ENCODE results near the gene TTLL11. TPM values are rescaled to one million over a fixed set of nuclear protein-coding genes. Genes with fewer than 3 reads are reported as not detected.
"Not testable (repeated sequence)": the region's sequence is repeated elsewhere in the genome, so short reads cannot be mapped to it uniquely, and the experiment has no call there.

Gene TTLL11
- total and polyA plus RNA-seq, 4 donors, result 1.4 to 4.5 (median 3.6) TPM

GRCh38 chr9:121895358-121895757 is 197.8 kb downstream of the TTLL11 start:
- whole genome bisulfite sequencing, result 86% methylated on average over 7 of the region's 7 CpGs
- H3K27ac ChIP-seq (ENCODE audit: low read depth in 1 of 2, low read length in 2 of 2), result no peak overlapping the region
- no peak overlapping the region for H3K4me3 ChIP-seq (ENCODE audit: low read depth in 1 of 3, low read length in 3 of 3)
- H3K4me1 ChIP-seq (ENCODE audit: control insufficient read depth in 4 of 4, insufficient read depth in 4 of 4, low read length in 3 of 4), result no peaks in the 10 kb centered on the region
- H3K9ac ChIP-seq (ENCODE audit: low read depth in 1 of 2, low read length in 2 of 2), result no peak overlapping the region
- H3K27me3 ChIP-seq (ENCODE audit: control insufficient read depth in 4 of 4, insufficient read depth in 4 of 4, low read length in 3 of 4), result no peaks in the 10 kb centered on the region
- TF ChIP-seq CTCF (IDR thresholded peaks at IDR 0.05; ENCODE audit: low read depth, low read length, missing input control) (no peak), EGR1 (IDR thresholded peaks at IDR 0.05; ENCODE audit: low read depth in 2 of 2) (no peak), RAD21 (IDR thresholded peaks at IDR 0.05) (no peak), FOXA2 (IDR thresholded peaks at IDR 0.05) (no peak), HNF4G (IDR thresholded peaks at IDR 0.05) (no peak)
- TF ChIP-seq, protein P1, sequence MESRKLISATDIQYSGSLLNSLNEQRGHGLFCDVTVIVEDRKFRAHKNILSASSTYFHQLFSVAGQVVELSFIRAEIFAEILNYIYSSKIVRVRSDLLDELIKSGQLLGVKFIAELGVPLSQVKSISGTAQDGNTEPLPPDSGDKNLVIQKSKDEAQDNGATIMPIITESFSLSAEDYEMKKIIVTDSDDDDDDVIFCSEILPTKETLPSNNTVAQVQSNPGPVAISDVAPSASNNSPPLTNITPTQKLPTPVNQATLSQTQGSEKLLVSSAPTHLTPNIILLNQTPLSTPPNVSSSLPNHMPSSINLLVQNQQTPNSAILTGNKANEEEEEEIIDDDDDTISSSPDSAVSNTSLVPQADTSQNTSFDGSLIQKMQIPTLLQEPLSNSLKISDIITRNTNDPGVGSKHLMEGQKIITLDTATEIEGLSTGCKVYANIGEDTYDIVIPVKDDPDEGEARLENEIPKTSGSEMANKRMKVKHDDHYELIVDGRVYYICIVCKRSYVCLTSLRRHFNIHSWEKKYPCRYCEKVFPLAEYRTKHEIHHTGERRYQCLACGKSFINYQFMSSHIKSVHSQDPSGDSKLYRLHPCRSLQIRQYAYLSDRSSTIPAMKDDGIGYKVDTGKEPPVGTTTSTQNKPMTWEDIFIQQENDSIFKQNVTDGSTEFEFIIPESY (IDR thresholded peaks at IDR 0.05), result no peak
- TF ChIP-seq, protein P2, sequence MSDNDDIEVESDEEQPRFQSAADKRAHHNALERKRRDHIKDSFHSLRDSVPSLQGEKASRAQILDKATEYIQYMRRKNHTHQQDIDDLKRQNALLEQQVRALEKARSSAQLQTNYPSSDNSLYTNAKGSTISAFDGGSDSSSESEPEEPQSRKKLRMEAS (IDR thresholded peaks at IDR 0.05), result no peak
- TF ChIP-seq, protein P3, sequence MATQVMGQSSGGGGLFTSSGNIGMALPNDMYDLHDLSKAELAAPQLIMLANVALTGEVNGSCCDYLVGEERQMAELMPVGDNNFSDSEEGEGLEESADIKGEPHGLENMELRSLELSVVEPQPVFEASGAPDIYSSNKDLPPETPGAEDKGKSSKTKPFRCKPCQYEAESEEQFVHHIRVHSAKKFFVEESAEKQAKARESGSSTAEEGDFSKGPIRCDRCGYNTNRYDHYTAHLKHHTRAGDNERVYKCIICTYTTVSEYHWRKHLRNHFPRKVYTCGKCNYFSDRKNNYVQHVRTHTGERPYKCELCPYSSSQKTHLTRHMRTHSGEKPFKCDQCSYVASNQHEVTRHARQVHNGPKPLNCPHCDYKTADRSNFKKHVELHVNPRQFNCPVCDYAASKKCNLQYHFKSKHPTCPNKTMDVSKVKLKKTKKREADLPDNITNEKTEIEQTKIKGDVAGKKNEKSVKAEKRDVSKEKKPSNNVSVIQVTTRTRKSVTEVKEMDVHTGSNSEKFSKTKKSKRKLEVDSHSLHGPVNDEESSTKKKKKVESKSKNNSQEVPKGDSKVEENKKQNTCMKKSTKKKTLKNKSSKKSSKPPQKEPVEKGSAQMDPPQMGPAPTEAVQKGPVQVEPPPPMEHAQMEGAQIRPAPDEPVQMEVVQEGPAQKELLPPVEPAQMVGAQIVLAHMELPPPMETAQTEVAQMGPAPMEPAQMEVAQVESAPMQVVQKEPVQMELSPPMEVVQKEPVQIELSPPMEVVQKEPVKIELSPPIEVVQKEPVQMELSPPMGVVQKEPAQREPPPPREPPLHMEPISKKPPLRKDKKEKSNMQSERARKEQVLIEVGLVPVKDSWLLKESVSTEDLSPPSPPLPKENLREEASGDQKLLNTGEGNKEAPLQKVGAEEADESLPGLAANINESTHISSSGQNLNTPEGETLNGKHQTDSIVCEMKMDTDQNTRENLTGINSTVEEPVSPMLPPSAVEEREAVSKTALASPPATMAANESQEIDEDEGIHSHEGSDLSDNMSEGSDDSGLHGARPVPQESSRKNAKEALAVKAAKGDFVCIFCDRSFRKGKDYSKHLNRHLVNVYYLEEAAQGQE (IDR thresholded peaks at IDR 0.05), result no peak
- DNase-seq (ENCODE audit: low spot score), result no peak
- H3K9me3 ChIP-seq (ENCODE audit: control insufficient read depth in 4 of 4, low read length in 3 of 4), result peaks cover 0 to 3% (median 0%) of the 10 kb centered on the region in 4 donors
- no peaks in the 10 kb centered on the region for H3K36me3 ChIP-seq (ENCODE audit: control insufficient read depth in 4 of 4, insufficient read depth in 3 of 4, low read depth in 1 of 4, low read length in 3 of 4)

DNA sequence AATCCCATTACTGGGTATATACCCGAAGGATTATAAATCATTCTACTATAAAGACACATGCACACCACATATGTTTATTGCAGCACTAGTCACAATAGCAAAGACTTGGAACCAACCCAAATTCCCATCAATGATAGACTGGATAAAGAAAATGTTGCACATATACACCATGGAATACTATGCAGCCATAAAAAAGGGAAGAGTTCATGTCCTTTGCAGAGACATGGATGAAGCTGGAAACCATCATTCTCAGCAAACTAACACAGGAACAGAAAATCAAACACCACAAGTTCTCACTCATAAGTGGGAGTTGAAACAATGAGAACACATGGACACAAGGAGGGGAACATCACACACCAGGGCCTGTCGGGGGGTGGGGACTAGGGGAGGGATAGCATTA is 198.7 kb downstream of the TTLL11 start:
- not testable (repeated sequence) for H3K9ac ChIP-seq (ENCODE audit: low read depth in 1 of 2, low read length in 2 of 2); H3K4me3 ChIP-seq (ENCODE audit: low read depth in 1 of 3, low read length in 3 of 3); H3K27ac ChIP-seq (ENCODE audit: low read depth in 1 of 2, low read length in 2 of 2); H3K4me1 ChIP-seq (ENCODE audit: control insufficient read depth in 4 of 4, insufficient read depth in 4 of 4, low read length in 3 of 4); H3K36me3 ChIP-seq (ENCODE audit: control insufficient read depth in 4 of 4, insufficient read depth in 3 of 4, low read depth in 1 of 4, low read length in 3 of 4); H3K27me3 ChIP-seq (ENCODE audit: control insufficient read depth in 4 of 4, insufficient read depth in 4 of 4, low read length in 3 of 4); DNase-seq (ENCODE audit: low spot score); H3K9me3 ChIP-seq (ENCODE audit: control insufficient read depth in 4 of 4, low read length in 3 of 4)
- 92% methylated on average over 2 of the region's 2 CpGs for WGBS

- H3K9ac ChIP-seq (ENCODE audit: low read depth in 1 of 2, low read length in 2 of 2), result no peak overlapping the region
Measured at GRCh38 chr9:121893786-121894185, 199.3 kb downstream of the TTLL11 start.

More at GRCh38 chr9:121893786-121894185, 199.3 kb downstream of the TTLL11 start:
- WGBS, result 87% methylated on average over 3 of the region's 3 CpGs
- DNase-seq (ENCODE audit: low spot score), result no peak
- TF ChIP-seq NR2F2 (IDR thresholded peaks at IDR 0.05), result no peak
- TF ChIP-seq SP1 (IDR thresholded peaks at IDR 0.05), result no peak
- TF ChIP-seq, protein P1 (IDR thresholded peaks at IDR 0.05), result no peak
- TF ChIP-seq, protein P4, sequence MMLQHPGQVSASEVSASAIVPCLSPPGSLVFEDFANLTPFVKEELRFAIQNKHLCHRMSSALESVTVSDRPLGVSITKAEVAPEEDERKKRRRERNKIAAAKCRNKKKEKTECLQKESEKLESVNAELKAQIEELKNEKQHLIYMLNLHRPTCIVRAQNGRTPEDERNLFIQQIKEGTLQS (IDR thresholded peaks at IDR 0.05), result no peak
- TF ChIP-seq RAD21 (IDR thresholded peaks at IDR 0.05), result no peak
- TF ChIP-seq HNF4A (conservative IDR thresholded peaks at IDR 0.05), result no peak
- TF ChIP-seq TAF1 (conservative IDR thresholded peaks at IDR 0.05), result no peak
- no peak for TF ChIP-seq YY1 (IDR thresholded peaks at IDR 0.05)
- Histone ChIP-seq H3K27ac (ENCODE audit: low read depth in 1 of 2, low read length in 2 of 2) (no peak overlapping the region), H3K4me1 (ENCODE audit: control insufficient read depth in 4 of 4, insufficient read depth in 4 of 4, low read length in 3 of 4) (no peaks in the 10 kb centered on the region), H3K9me3 (ENCODE audit: control insufficient read depth in 4 of 4, low read length in 3 of 4) (no peaks in the 10 kb centered on the region), H3K27me3 (ENCODE audit: control insufficient read depth in 4 of 4, insufficient read depth in 4 of 4, low read length in 3 of 4) (no peaks in the 10 kb centered on the region), H3K36me3 (ENCODE audit: control insufficient read depth in 4 of 4, insufficient read depth in 3 of 4, low read depth in 1 of 4, low read length in 3 of 4) (no peaks in the 10 kb centered on the region), H3K4me3 (ENCODE audit: low read depth in 1 of 3, low read length in 3 of 3) (no peak overlapping the region)
